ENCODE data around the gene RNASEH1. TPM values are rescaled to one million over a fixed set of nuclear protein-coding genes. Genes with fewer than 3 reads are reported as not detected.

RNASEH1 gene
- total and polyA plus RNA-seq, 2 experiments from 2014 or later = 33.2 to 40.7 TPM

- TF ChIP-seq ZNF462 (CRISPR knock-in tag; IDR thresholded peaks at IDR 0.05) = no peak
- no peak for TF ChIP-seq CREB1 (CRISPR knock-in tag; IDR thresholded peaks at IDR 0.05; ENCODE audit: low read depth)
- no peak for TF ChIP-seq ZNF114 (CRISPR knock-in tag; IDR thresholded peaks at IDR 0.05)
- no peak for TF ChIP-seq EZH2phosphoT487 (IDR thresholded peaks at IDR 0.05; ENCODE audit: unreplicated experiment)
- TF ChIP-seq EZH2 (IDR thresholded peaks at IDR 0.05; ENCODE audit: low read depth, unreplicated experiment) = no peak
- no peak for TF ChIP-seq CTCF (conservative IDR thresholded peaks at IDR 0.05; ENCODE audit: low read depth in 2 of 2)
- no peak; the same call in 1 of the 2 replicates for TF ChIP-seq POLR2AphosphoS5 (IDR thresholded peaks at IDR 0.05; ENCODE audit: low read depth)
- TF ChIP-seq ETS1 (IDR thresholded peaks at IDR 0.05) = no peak
These were observed 23.5 kb upstream of the RNASEH1 start (continued) for GRCh38 chr2:3581367-3582262.

Data from GM23338 (cell line).